Ishikawa (cell line): ENCODE results near the gene MYH8.

Experiments
- CEBPB ChIP-seq: IDR thresholded peaks from 2 replicates; pipeline ENCODE4 v1.6.1; 2012
- CREB1 ChIP-seq: IDR thresholded peaks from 2 replicates; pipeline ENCODE4 v1.6.1; 2012; ENCODE audit warnings: low read depth
- EGR1 ChIP-seq: IDR thresholded peaks from 2 replicates; pipeline ENCODE4 v1.6.1; 2012
- EP300 ChIP-seq: IDR thresholded peaks from 2 replicates; pipeline ENCODE4 v1.6.1; 2012; ENCODE audit warnings: borderline replicate concordance
- FOXM1 ChIP-seq: IDR thresholded peaks from 2 replicates; pipeline ENCODE4 v1.6.1; 2012; ENCODE audit warnings: low read depth, borderline replicate concordance
- NFIC ChIP-seq: IDR thresholded peaks from 2 replicates; pipeline ENCODE4 v1.6.1; 2012
- RAD21 ChIP-seq: IDR thresholded peaks from 2 replicates; pipeline ENCODE4 v1.6.1; 2012; ENCODE audit warnings: low read depth
- REST ChIP-seq: IDR thresholded peaks from 2 replicates; pipeline ENCODE4 v1.6.1; 2012; ENCODE audit warnings: low read depth, mild to moderate bottlenecking
- TAF1 ChIP-seq: IDR thresholded peaks from 2 replicates; pipeline ENCODE4 v1.6.1; 2012; ENCODE audit warnings: low read depth, mild to moderate bottlenecking
- TCF12 ChIP-seq: IDR thresholded peaks from 2 replicates; pipeline ENCODE4 v1.6.1; 2012; ENCODE audit warnings: low read depth
- TEAD4 ChIP-seq: IDR thresholded peaks from 2 replicates; pipeline ENCODE4 v1.6.1; 2012
- YY1 ChIP-seq: IDR thresholded peaks from 2 replicates; pipeline ENCODE4 v1.6.1; 2012; ENCODE audit warnings: low read depth
- ZBTB7A ChIP-seq: IDR thresholded peaks from 2 replicates; pipeline ENCODE4 v1.6.1; 2012; ENCODE audit warnings: low read depth
- TF ChIP-seq, protein P1 (sequence below): IDR thresholded peaks from 2 replicates; pipeline ENCODE4 v1.6.1; 2012
- TF ChIP-seq, protein P2 (sequence below): IDR thresholded peaks from 2 replicates; pipeline ENCODE4 v1.6.1; 2012

The MYH8 gene

GRCh38 chr17:10458701-10459100 is 37.0 kb upstream of the MYH8 start:
- TF ChIP-seq, protein P1, sequence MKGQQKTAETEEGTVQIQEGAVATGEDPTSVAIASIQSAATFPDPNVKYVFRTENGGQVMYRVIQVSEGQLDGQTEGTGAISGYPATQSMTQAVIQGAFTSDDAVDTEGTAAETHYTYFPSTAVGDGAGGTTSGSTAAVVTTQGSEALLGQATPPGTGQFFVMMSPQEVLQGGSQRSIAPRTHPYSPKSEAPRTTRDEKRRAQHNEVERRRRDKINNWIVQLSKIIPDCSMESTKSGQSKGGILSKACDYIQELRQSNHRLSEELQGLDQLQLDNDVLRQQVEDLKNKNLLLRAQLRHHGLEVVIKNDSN: no peak
- TF ChIP-seq TAF1 (no peak), CEBPB (no peak), FOXM1 (no peak), TCF12 (no peak), ZBTB7A (no peak), CREB1 (no peak), YY1 (no peak), EP300 (no peak), REST (no peak), RAD21 (no peak), EGR1 (no peak), TEAD4 (no peak), NFIC (no peak)
- TF ChIP-seq, protein P2, sequence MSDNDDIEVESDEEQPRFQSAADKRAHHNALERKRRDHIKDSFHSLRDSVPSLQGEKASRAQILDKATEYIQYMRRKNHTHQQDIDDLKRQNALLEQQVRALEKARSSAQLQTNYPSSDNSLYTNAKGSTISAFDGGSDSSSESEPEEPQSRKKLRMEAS: no peak

GRCh38 chr17:10457952-10458351 is 36.2 kb upstream of the MYH8 start:
- no peak for TF ChIP-seq EP300
- no peak for TF ChIP-seq EGR1
- TF ChIP-seq REST: no peak
- no peak for TF ChIP-seq FOXM1
- no peak for TF ChIP-seq CEBPB
- TF ChIP-seq, protein P2: no peak
- TF ChIP-seq YY1: no peak
- no peak for TF ChIP-seq CREB1
- no peak for TF ChIP-seq ZBTB7A
- no peak for TF ChIP-seq TCF12
- no peak for TF ChIP-seq RAD21

- TF ChIP-seq RAD21 (no peak), TCF12 (no peak), TEAD4 (no peak), CEBPB (no peak), REST (no peak)
These were observed 25.5 kb upstream of the MYH8 start for GRCh38 chr17:10447026-10447931.

GRCh38 chr17:10439816-10440215 is 18.1 kb upstream of the MYH8 start:
- TF ChIP-seq EGR1: no peak
- no peak for TF ChIP-seq TCF12
- TF ChIP-seq REST: no peak
- TF ChIP-seq FOXM1: no peak
- no peak for TF ChIP-seq ZBTB7A
- TF ChIP-seq TEAD4: no peak
- no peak for TF ChIP-seq RAD21
- TF ChIP-seq YY1: no peak
- no peak for TF ChIP-seq NFIC
- TF ChIP-seq CEBPB: no peak
- no peak for TF ChIP-seq TAF1
- no peak for TF ChIP-seq EP300
- TF ChIP-seq, protein P1: no peak
- TF ChIP-seq CREB1: no peak
- TF ChIP-seq, protein P2: no peak
